A549 (cell line): Measurements from ENCODE around the gene C1orf141.

Source experiments
- CTCF ChIP-seq: fragments of >200 bp; sonication (Bioruptor Twin); formaldehyde crosslinking; IDR thresholded peaks from 3 replicates; pipeline ENCODE4 v1.5.1; 2016
- EHMT2 ChIP-seq: fragments of 200-600 bp; sonication (generic); IDR thresholded peaks from 2 replicates; pipeline ENCODE4 v1.6.1; 2016; ENCODE audit warnings: antibody characterized with exemption, low read depth, mild to moderate bottlenecking, moderate library complexity
- POLR2A ChIP-seq: IDR thresholded peaks from 2 replicates; pipeline ENCODE4 v1.6.1; 2012; ENCODE audit warnings: mild to moderate bottlenecking, low read length
- RAD21 ChIP-seq, 2 experiments: fragments of >200 bp in 1 of 2; sonication (Bioruptor Twin) in 1 of 2; formaldehyde crosslinking in 1 of 2; IDR thresholded peaks in 1 of 2; conservative IDR thresholded peaks in 1 of 2; 2 replicates in 1 of 2; 3 replicates in 1 of 2; pipeline ENCODE4 v1.6.1; 2012 to 2018; ENCODE audit warnings: inconsistent platforms in 1 of 2

DNA sequence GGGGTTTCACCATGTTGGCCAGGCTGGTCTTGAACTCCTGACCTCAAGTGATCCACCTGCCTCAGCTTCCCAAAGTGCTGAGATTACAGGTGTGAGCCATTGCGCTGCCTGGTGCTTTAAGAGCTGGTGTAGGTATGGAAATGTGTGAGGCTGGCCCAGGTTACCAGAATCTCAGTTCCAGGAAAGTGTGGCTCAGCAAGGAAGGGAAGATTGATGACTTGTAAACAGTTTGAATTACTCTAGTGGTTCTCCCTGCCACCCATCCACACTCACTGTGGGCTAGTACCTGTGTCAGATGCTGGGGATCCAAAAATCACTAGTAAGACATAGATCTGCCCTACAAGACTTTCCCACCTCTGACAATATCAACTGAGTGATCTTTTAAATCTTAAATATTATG, 46.3 kb downstream of the C1orf141 start:
- TF ChIP-seq CTCF, result no peak
- TF ChIP-seq POLR2A, result no peak
- TF ChIP-seq EHMT2, result no peak
- TF ChIP-seq RAD21 (conservative IDR thresholded peaks at IDR 0.05 in 1 of 2, IDR thresholded peaks at IDR 0.05 in 1 of 2), result no peak
